Measurements from ENCODE around the gene TSPAN4.

TSPAN4 gene

GRCh38 chr11:827146-827896 lies 15.3 kb upstream of the TSPAN4 start (continued):
- TF ChIP-seq ZNF76 (tag by site-specific recombination; IDR thresholded peaks at IDR 0.05; ENCODE audit: borderline replicate concordance, low read depth) (peak; percentile 12; the same call in 1 of the 2 replicates), ZNF473 (tag by site-specific recombination; IDR thresholded peaks at IDR 0.05) (no peak), ZNF48 (tag by site-specific recombination; IDR thresholded peaks at IDR 0.05) (no peak), ZNF341 (tag by site-specific recombination; IDR thresholded peaks at IDR 0.05; ENCODE audit: low read depth) (peak; percentile 56), ZBTB6 (tag by site-specific recombination; IDR thresholded peaks at IDR 0.05) (no peak), ZNF302 (tag by site-specific recombination; IDR thresholded peaks at IDR 0.05; ENCODE audit: low read depth) (no peak), GLI2 (tag by site-specific recombination; IDR thresholded peaks at IDR 0.05; ENCODE audit: borderline replicate concordance, low read depth) (no peak), ZNF785 (tag by site-specific recombination; IDR thresholded peaks at IDR 0.05) (no peak), ZNF664 (tag by site-specific recombination; IDR thresholded peaks at IDR 0.05) (no peak), BCL6B (tag by site-specific recombination; IDR thresholded peaks at IDR 0.05) (no peak), GFI1B (tag by site-specific recombination; IDR thresholded peaks at IDR 0.05) (no peak), BCL11B (tag by site-specific recombination; IDR thresholded peaks at IDR 0.05; ENCODE audit: low read depth) (no peak), ZNF600 (tag by site-specific recombination; IDR thresholded peaks at IDR 0.05) (peak; percentile 87), OSR2 (tag by site-specific recombination; IDR thresholded peaks at IDR 0.05) (no peak), ZNF645 (tag by site-specific recombination; IDR thresholded peaks at IDR 0.05) (no peak), CTCF (tag by site-specific recombination; IDR thresholded peaks at IDR 0.05) (no peak), PRDM1 (tag by site-specific recombination; IDR thresholded peaks at IDR 0.05) (no peak), ZNF350 (tag by site-specific recombination; IDR thresholded peaks at IDR 0.05) (no peak), ZNF544 (tag by site-specific recombination; IDR thresholded peaks at IDR 0.05) (no peak), ZNF274 (IDR thresholded peaks at IDR 0.05; ENCODE audit: low read length) (no peak), ZNF274 (tag by site-specific recombination; IDR thresholded peaks at IDR 0.05; ENCODE audit: borderline replicate concordance) (no peak), ZNF580 (tag by site-specific recombination; IDR thresholded peaks at IDR 0.05) (no peak), KLF8 (tag by site-specific recombination; IDR thresholded peaks at IDR 0.05) (peak; percentile 19; the same call in 1 of the 2 replicates), ZBTB8A (tag by site-specific recombination; IDR thresholded peaks at IDR 0.05) (peak; percentile 45; the same call in 1 of the 2 replicates), ZNF248 (tag by site-specific recombination; IDR thresholded peaks at IDR 0.05) (no peak), ZNF707 (tag by site-specific recombination; IDR thresholded peaks at IDR 0.05) (no peak), FEZF1 (tag by site-specific recombination; IDR thresholded peaks at IDR 0.05) (no peak), ZNF335 (tag by site-specific recombination; conservative IDR thresholded peaks at IDR 0.05) (peak; percentile 86), ZBTB20 (tag by site-specific recombination; IDR thresholded peaks at IDR 0.05) (peak; percentile 80), ZNF223 (tag by site-specific recombination; IDR thresholded peaks at IDR 0.05) (no peak), ZNF24 (tag by site-specific recombination; IDR thresholded peaks at IDR 0.05) (no peak), ZNF747 (tag by site-specific recombination; IDR thresholded peaks at IDR 0.05) (no peak), ZNF184 (tag by site-specific recombination; IDR thresholded peaks at IDR 0.05) (no peak), ZNF621 (tag by site-specific recombination; IDR thresholded peaks at IDR 0.05) (no peak), ZNF2 (tag by site-specific recombination; IDR thresholded peaks at IDR 0.05) (no peak), ZNF654 (tag by site-specific recombination; IDR thresholded peaks at IDR 0.05; ENCODE audit: low read depth) (no peak)
- TF ChIP-seq, protein P1, sequence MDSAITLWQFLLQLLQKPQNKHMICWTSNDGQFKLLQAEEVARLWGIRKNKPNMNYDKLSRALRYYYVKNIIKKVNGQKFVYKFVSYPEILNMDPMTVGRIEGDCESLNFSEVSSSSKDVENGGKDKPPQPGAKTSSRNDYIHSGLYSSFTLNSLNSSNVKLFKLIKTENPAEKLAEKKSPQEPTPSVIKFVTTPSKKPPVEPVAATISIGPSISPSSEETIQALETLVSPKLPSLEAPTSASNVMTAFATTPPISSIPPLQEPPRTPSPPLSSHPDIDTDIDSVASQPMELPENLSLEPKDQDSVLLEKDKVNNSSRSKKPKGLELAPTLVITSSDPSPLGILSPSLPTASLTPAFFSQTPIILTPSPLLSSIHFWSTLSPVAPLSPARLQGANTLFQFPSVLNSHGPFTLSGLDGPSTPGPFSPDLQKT (IDR thresholded peaks at IDR 0.05; ENCODE audit: borderline replicate concordance, low read depth, low read length), result no peak

Measured in HEK293 (cell line).